Ureter (tissue), 1 donor: ENCODE data around the gene WDR5. TPM values are rescaled to one million over a fixed set of nuclear protein-coding genes. Genes with fewer than 3 reads are reported as not detected.

Experiments
- DNase-seq: peaks from one replicate; pipeline ENCODE4 v3.0.0-alpha.2; 2020; ENCODE audit warnings: low spot score
- total RNA-seq: library from RNA; stranded (reverse); gene quantifications from one replicate; pipeline ENCODE4 v1.2.4, GENCODE V29; 2023
- donor health status: DM: yes; HTN: yes; CAD: no.

The WDR5 gene
- total RNA-seq, 1 donor from 2014 or later = 30.6 TPM

DNA sequence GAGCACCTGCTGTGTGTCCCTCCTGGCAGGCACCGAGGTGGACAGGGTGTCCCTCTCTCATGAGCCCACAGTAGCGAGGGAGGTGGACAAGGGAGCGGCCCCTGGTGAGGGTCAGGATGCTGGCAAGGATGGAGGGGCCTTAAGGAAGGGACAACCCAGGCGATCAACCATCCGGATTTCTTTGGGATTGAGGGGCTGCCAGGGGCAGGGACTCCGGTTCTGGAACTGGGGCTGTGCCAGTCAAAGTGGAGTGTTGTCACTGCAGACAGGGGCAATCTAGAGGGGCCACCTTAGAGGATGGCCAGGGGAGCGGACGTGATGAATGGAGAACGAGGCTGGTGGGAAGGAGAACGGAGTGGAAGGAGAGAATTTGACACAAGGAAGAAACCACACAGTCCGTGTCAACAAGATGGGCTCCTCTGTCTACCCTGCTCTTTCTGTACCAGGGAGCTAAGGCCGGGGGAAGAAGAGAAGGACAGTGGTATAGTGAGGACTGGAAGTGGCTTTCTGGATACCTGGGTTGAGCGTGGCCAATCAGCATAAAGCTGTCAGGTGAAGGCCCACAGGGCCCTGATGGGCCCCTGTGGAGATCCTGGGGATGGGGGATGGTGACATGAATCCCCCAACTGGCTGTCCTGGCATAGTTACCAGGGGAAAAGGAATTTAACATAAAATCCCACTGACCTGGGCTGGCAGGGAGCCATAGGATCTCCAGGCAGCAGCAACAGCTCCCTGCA is 4.2 kb upstream of the WDR5 start:
- no peak for DNase-seq

DNA sequence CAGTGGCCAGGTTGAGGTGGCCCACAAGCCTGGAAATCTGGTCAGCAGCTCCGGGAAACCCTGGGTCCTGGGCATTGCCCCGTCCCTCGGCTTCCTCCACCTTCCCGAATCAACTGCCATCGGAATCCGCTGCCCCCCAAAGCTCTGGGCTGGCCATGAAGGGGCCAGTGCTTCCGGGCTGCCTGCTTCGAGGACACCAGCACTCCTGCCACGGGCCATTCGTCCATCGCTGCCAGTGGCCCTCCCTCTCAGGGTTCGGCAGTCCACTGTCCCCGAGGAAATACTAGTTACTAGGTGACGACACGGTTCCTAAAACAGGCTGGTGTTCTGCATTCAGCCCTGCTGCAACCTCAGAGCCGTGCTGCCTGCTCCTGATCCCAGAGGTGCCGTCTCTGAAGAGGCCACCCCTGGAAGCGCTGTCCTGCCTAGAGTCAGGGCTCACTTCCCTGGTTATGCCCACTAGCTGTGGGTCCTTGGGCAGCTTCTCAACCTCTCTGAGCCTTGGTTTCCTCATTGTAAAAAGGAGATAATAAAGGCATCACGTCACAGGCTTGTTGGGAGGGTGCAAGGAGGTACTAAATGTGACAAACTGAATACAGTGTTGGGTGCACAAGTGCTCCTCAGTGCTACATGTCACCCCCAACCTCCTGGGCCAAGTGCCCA is 3.5 kb upstream of the WDR5 start:
- no peak for DNase-seq

DNA sequence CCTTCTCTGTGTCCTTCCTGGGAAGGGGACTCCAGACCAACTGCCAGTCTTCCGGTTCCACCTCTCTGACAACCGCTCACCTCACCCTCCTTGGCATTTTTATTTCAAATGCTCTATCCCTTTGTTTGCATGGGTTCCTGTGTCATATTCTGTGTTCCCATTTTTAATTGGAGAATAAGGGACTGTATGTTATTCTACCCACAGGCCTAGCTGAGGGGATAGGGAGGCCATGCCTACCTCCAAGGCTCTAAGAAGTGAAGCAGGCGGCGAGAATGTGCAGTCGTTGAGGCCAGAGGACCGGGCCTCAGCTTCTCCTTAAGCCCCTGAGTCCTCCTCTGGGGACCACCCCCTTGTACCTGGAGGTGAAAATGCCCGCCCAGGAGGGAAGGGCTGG is 936 bp upstream of the WDR5 start:
- no peak for DNase-seq

DNA sequence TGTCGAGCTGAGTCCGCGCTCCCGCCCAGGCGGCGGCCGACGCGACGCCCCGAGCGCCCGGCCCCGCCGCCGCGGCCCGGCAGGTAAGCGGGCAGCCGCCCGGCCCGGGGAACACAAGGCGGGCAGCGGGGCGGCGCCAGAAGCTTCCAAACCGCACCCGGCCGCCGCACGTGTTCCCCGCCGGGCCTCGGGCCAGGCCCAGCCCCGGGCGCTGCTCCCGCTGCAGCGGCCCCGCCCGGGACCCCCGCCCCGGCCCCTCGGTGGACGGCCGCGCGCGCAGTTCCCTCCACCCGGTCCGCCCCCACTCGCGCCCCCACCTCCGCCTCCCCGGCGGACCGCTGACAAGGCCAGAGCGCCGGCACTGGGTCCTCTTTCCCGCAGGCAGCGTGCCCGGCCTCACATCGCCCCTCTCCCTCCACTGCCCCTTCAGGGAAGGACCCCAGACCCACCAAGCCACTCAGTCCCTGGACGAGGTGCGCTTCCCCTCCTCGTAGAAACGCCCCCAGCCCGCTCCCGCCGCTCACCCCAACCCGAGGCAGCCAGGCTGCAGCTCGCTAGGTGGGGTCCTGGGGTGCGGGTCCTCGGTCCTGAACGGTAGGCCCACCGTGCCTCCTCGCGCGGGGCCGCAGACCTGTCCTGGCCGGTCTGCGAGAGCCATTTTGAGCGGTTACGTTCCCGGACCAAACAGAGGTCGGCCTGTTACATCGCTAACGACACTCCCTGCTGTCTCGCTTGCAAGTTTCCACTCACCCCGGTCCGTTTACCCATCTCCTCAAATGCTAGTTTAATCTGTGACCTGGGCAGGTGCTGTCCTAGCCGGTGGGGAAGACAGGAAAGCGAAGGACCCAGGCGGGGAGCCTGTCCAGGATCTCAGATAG is 475 bp downstream of the WDR5 start:
- no peak for DNase-seq

DNA sequence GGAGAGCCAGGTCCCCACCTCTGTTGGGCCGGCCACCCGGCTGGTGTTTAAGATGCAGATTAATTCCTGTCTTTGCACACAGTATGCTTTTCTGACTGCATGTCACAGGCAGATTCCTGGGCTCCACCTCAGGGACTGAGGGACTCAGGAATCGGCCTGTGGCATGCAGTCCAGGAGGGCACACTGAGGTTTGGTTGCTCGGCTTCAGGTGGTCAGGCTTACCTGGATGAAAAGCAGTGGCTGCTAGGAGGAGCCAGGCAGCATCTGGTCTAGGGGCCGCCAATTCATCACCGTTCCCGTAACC is 1.1 kb downstream of the WDR5 start:
- DNase-seq = no peak

DNA sequence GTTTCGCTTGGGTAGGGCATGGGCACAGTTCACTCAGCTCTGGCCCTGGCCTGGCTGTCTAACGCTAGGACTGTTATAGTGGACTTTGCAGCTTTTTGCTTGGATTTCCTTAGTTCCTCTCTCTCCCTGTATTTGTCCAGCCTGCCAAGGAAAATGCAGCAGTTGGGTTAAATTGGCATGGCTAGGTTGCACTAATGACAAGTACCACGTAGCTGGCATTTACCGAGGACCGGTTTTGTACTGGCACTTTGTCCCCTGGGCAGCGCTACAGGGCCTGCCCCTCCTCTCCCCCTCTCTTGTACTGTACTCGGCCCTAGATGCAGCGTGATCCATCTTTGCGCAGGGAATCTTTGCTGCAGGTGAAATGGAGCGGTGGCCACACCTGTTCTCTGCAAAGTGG is 2.4 kb downstream of the WDR5 start:
- no peak for DNase-seq

DNA sequence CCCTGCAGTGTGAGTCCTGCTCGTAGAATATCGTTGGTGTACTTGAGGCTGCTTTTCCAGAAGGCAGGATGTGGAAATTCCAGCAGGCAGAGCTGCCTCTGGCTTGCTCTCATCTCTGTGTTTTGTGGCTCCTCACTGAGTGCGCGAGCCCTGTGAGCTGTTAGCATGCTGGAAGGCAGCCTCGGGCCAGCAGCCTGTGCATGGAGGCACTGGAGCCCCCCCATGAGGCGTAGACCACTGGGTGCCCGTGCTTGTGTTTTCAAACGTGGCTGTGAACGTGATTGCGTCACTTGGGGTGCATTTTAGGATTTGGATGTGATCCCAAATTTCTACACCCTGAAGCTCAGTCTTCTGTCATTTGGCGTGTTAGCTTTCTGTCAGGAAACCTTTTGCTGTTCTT is 3.2 kb downstream of the WDR5 start:
- no peak for DNase-seq

DNA sequence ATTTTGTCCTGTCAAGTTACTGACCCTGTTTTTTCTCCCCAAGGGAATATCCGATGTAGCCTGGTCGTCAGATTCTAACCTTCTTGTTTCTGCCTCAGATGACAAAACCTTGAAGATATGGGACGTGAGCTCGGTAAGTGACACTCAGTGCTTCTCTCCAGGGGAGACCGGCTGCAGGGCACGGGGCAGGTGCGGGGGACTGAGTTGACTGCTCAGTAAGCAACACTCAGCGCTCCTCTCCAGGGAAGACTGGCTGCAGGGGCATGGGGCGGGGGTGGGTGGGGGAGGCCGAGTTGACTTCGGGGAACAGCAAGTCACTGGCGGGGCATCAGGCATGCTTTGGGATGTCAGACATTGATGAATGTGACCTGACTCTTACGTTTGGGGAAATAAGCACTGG is 6.0 kb downstream of the WDR5 start:
- no peak for DNase-seq

DNA sequence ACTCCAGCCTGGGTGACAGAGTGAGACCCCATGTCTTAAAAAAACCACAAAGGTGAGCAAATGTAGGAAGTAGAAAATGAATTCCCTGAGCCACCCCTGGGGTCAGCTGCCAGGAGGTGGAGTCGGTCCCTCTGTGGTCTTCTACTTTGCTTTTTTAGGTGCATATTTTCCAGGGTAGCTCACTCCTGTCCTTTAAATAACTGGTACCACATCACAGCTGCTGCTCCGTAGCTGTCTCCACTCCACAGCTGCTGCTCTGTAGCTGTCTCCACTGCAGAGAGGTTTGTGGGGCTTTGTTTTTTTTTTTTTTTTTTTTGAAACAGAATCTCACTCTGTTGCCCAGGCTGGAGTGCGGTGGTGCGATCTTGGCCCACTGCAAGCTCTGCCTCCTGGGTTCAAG is 8.9 kb downstream of the WDR5 start:
- DNase-seq = no peak

DNA sequence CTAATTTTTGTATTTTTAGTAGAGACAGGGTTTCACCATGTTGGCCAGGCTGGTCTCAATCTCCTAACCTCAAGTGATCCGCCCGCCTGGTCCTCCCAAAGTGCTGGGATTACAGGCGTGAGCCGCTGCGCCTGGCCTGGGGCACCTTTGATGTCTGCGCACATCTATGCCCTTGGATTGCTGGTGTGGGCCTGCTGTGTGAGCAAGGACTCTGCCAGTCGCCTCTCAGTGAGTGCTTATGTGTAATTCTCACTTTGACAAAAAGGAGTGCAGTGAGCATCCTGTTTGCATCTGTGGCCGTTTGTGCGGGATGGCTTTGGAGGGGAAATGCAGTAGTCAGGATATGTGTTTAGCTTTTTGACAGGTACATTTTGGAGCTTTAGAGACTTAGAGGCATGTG is 9.4 kb downstream of the WDR5 start:
- no peak for DNase-seq

DNA sequence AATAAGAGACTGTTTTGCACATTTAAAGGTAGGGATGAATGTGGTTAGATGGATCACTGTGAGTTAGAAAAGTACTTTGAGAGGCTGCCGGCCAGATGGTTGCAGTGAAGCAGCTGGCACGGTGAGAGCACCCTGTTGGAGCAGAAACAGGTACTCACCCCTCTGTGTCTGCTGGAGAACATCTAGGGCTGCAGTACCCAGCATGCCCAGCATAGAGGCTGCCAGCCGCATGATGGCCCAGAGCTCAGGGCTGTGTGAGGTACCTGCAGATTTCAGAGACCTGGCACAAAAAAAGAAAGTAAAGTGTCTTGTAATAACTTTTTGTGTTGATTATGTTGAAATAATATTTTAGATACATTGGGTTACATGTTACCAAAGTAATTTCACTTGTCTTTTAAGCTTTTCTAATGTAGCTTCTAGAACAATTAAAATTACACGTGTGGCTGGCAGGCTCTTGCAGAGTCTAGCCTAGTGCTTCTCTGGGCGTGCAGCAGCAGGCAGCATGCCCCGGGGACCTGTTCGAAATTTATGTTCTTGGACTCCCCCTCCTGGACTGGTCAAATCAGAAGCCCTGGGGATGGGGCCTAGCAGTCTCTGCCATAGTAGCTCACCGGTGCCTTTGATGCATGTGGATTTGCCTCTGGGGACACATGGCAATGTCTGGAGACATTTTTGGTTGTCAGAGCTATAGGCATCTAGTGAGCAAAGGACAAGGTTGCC is 11.1 kb downstream of the WDR5 start:
- DNase-seq = no peak

DNA sequence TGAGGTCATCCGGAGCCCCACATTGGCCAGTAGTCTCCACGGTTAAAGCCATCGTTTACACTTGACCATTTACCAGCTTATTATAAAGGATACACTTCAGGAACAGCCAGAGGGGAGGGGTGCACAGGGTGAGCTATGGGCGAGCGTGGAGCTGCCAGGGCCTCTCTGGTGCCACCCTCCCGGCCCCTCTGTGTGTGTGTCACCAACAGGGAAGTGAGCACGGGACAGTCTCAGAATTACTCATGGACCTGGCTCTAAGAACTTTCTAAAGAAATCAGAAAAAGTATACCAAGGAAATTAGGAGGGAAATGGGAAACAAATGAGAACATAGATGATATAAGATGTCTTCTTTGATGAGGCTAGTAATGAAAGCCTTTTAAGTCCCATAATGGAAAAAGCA is 13.5 kb downstream of the WDR5 start:
- no peak for DNase-seq

DNA sequence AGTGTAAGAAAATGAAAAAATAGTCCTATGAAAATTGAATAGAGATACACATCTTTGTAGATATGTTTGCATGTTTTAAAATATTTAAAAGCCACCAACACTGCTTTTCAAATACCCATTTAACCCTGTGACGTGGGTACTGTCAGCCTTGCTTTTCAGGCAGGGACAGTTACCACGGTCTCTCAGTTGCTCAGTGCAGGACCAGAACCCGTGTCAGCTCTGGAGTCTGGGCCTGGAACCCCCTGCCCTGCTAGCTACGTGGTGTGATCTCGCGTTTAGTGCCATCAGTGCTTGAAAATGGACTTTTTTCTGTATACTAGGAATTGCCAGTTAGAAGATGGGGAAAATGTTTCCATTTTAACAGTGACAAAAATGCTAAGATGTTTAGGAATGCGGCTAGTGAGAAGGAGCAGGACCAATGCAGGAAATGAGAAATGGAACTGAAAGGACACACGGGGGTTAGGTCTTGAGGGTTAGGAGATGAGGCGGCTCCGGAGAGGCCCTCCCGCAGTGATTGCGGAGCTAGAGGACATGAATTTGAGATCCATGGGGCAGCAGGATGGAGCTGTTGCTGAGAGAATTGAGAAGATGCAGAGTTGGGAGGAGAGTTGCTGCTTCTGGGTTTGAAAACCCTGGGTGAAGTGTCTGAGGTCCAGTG is 14.8 kb downstream of the WDR5 start:
- DNase-seq = no peak

DNA sequence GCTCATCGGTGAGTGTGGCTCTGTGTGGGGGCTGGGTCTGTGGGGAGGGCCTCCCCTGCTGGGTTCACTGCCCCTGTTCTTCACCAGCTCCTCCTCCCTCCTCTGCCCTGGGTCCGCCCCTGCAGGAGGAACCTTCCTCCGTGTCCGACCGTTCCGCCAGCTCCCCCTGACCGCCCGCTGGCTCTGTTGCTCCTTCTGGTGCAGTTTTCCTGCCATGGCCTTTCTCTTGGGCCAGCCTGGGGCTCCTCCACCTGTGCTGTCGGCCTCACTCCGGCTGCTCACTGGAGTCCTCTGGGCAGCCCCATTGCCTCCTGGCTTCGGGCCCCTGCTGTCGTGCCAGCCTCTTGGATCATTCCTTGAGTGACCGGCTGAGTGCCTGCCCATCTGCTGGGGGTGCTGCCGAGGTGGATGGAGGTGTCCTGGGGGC is 16.2 kb downstream of the WDR5 start:
- no peak for DNase-seq

DNA sequence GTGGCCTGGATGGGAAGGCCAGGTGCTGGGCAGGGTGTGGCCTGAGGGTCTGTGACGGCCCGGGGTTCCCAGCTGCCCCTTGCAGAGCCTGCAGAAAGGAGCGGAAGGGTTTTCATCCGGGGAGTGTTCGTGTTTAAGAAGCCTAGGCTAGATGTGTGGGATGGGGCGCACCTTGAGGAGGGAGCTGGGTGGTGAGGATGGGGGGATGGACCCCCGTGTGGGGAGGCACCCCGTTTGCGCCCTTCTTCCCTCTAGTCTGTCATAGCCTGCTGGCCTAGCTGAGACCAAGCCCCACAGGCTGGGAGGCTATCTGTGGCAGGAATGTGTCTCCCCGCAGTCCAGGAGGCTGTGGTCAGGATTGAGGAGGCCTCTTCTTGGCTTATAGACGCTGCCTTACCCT is 16.6 kb downstream of the WDR5 start:
- no peak for DNase-seq

DNA sequence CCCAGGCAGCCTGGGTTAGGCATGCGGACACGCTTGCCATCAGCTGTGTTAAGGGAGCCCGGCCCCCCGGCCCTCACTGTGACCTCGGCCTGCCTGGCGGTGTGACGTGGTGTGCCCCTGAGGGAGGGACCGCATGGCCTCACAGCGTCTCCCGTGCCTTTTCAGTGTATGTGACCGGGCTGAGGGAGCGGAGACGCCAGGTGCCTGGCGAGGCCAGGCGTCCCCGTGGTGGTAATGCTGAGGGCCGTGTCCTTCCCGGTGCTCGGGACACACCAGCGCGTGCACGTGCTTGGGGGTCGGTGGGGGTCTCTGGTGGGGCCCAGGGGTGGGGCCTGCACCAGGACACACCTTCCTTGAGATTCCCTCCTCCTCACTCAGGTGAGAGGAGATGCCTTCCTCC is 17.6 kb downstream of the WDR5 start:
- DNase-seq = no peak

DNA sequence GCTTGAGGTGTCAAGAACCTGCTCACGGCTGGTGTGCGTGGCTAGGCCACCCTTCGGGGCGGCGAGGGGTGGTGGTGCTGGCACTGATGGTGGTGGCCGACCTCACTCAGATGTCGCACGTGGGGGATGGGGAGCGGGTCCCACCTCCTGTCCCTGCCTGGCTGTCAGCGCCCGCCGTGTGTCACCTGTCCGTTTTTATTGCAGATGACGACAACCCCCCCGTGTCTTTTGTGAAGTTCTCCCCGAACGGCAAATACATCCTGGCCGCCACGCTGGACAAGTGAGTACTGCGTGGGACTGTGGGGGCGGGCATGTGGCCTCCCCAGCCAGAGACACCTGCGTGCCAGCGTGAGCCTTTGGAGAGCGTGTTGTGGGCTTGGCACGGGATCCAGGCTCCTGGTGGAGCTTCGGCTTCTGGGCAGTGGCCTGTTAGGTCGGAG is 18.4 kb downstream of the WDR5 start:
- DNase-seq = no peak

DNA sequence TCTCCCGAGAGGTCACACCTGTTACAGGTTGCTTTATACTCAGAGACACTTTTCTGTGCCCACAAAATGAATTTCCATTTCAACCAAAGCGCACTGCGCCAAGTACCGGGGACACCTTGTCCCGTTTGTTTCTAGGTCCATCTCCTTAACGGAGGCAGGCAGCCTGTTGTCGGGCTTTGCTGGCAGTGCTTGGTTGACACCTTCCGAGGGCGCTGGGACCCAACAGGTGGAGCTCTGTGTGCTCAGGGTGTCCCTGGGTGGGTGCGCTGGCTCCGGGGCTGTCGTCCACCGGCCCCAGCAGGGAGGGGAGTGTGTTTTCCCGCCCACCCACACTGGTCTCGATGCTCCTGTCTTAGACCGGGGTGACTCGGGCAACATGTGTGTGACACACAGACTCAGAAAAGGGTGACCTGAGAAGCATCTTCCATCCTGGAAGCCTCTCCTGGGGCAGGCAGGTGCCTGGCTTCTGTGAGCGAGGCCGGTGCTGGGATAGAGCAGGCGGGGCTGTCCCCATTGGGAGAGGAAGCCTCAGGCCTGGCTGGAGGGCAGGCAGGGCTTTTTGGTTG is 20.0 kb downstream of the WDR5 start:
- no peak for DNase-seq

DNA sequence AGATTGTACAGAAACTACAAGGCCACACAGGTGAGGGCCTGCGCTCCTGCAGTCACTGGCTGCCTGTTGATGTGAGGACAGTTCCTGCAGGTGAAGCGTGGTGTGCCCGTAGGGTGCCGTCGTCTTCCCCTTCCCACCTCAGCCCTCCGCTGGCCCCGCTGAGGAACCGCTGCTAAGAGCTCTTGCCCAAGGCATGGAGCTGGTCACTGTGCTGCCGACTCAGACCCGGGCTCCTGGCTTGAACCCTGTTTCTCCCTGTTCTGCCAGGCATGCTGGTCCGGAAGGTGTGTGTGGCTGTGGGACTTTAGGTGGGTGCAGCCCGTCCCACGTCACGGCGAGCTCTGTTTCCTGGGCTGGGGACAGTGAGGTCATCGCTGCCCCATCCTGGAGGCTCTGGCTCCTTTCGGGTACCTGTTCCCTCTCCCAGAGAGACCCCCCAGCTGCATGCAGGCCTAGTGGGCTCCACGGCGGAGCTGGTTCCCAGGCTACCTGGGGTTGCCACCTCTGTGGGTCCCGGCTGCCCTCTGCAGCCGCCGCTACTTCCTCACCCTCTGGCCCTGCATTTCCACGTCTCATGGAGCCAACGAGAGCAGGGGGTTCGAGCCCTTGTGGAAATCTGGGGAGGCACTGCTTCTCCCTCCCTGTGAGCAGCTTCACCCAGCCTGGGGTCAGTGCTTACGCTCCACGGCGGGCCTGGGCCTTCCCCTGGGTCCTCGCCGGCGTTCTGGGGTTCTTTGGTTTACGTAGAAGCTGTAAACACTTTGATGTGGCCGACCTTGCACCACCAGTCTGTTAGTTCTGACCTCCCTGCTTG is 20.9 kb downstream of the WDR5 start:
- no peak for DNase-seq

DNA sequence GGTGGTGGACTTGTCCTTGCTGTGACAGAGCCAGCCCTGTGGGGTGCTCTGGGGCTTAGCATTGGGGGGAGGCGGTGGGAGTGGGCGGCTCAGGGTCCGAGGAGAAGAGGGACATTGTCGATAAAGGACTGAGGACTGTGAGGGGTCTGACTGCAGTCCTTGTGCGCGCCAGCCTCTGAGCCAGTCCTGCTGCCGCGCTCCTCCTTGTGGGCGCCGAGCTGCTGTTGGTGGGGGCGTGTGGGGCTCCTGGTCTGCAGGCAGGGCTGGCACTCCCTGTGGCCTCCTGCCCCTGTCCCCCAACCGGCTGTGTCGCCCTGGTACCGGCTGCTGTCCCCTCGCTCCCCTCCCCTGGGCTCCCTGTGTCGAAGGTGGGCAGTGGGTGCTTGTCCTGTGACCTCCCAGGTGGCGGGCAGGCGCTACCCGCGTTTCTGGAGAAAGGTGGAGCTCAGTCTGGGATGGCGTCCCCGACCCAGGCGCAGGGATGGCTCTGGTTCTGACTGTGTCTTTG is 21.6 kb downstream of the WDR5 start:
- no peak for DNase-seq
